T47D (cell line): ENCODE data around the gene OR6C2.
"Not testable (repeated sequence)": the region's sequence is repeated elsewhere in the genome, so short reads cannot be mapped to it uniquely, and the experiment has no call there.

ENCODE experiments used
- DNase-seq, 2 experiments: peaks; one replicate each; pipeline versions ENCODE4 v3.0.0 to v3.0.0-alpha.2; 2011 to 2012; ENCODE audit warnings: low read depth in 1 of 2, low spot score in 1 of 2
- JUND ChIP-seq: IDR thresholded peaks from 2 replicates; pipeline ENCODE4 v1.6.1; 2012; ENCODE audit warnings: low read depth
- in situ Hi-C: cut with HindIII; loops from 2 replicates; pipeline ENCODE4 v1.10.0; 2016; ENCODE audit warnings: low sequenced_read_pairs, low pct_unique_long_range_greater_than_20kb

OR6C2 gene

GRCh38 chr12:55443776-55444175 is at the start of gene OR6C2:
OR6C2 (plus strand) TSS chr12:55444076; CDS start chr12:55452214, 8,138 bp downstream.
- DNase-seq: peak in 1 of 2 experiments; percentile 11
- TF ChIP-seq JUND: no peak
- in situ Hi-C loops: no loop called here

- in situ Hi-C loops: no loop called here
- no peak for DNase-seq
Measured at GRCh38 chr12:55396326-55396725, 47.5 kb upstream of the OR6C2 start.

GRCh38 chr12:55400229-55400628 is 43.6 kb upstream of the OR6C2 start, which contains the start of gene OR6C65:
OR6C65 (plus strand) TSS chr12:55400529; CDS start chr12:55400529, 0 bp downstream.
- in situ Hi-C loops: no loop called here
- TF ChIP-seq JUND: no peak
- no peak for DNase-seq

More at GRCh38 chr12:55396326-55396725, 47.5 kb upstream of the OR6C2 start:
- no peak for TF ChIP-seq JUND

- no peak for DNase-seq
- in situ Hi-C loops: no loop called here
- TF ChIP-seq JUND: no peak
Measured at GRCh38 chr12:55407866-55408265, 36.0 kb upstream of the OR6C2 start.

GRCh38 chr12:55409133-55409532 is 34.7 kb upstream of the OR6C2 start:
- in situ Hi-C loops, DNase-seq: not testable (repeated sequence)

GRCh38 chr12:55412138-55412537 is 31.7 kb upstream of the OR6C2 start:
- DNase-seq, in situ Hi-C loops: not testable (repeated sequence)

- in situ Hi-C loops, DNase-seq: not testable (repeated sequence)
Measured at GRCh38 chr12:55413498-55414388, 30.1 kb upstream of the OR6C2 start.

- in situ Hi-C loops, DNase-seq: not testable (repeated sequence)
Measured at GRCh38 chr12:55414396-55414823, 29.5 kb upstream of the OR6C2 start.

GRCh38 chr12:55414889-55415288 is 29.0 kb upstream of the OR6C2 start:
- in situ Hi-C loops, DNase-seq: not testable (repeated sequence)

- peak in 1 of 2 experiments; percentile 71 for DNase-seq
- no peak for TF ChIP-seq JUND
- in situ Hi-C loops: no loop called here
Measured at GRCh38 chr12:55416961-55417360, 26.9 kb upstream of the OR6C2 start.

GRCh38 chr12:55420307-55420962 is 23.4 kb upstream of the OR6C2 start:
- no peak for DNase-seq
- TF ChIP-seq JUND: no peak
- in situ Hi-C loops: no loop called here

- DNase-seq: no peak
- no peak for TF ChIP-seq JUND
- in situ Hi-C loops: no loop called here
Measured at GRCh38 chr12:55425954-55426353, 17.9 kb upstream of the OR6C2 start, which contains the start of gene OR6C76. OR6C76 (plus strand) TSS chr12:55426254; CDS start chr12:55426254, 0 bp downstream.
